Measurements from ENCODE around the gene UTF1.
"Not testable (repeated sequence)": the region's sequence is repeated elsewhere in the genome, so short reads cannot be mapped to it uniquely, and the experiment has no call there.

UTF1 gene

GRCh38 chr10:133219782-133220181 lies 10.2 kb upstream of the UTF1 start:
- no peak for DNase-seq (ENCODE audit: low read depth)
- H3K4me3 ChIP-seq (ENCODE audit: control insufficient read depth, low read depth, low read length): no peak overlapping the region
- TF ChIP-seq CTCF (conservative IDR thresholded peaks at IDR 0.05; ENCODE audit: control insufficient read depth, insufficient read depth, low read depth, low read length): no peak

GRCh38 chr10:133221331-133221730 lies 8.7 kb upstream of the UTF1 start:
- no peak overlapping the region for H3K4me3 ChIP-seq (ENCODE audit: control insufficient read depth, low read depth, low read length)
- no peak for DNase-seq (ENCODE audit: low read depth)
- TF ChIP-seq CTCF (conservative IDR thresholded peaks at IDR 0.05; ENCODE audit: control insufficient read depth, insufficient read depth, low read depth, low read length): no peak

GRCh38 chr10:133221756-133222155 lies 8.3 kb upstream of the UTF1 start:
- DNase-seq (ENCODE audit: low read depth); H3K4me3 ChIP-seq (ENCODE audit: control insufficient read depth, low read depth, low read length): not testable (repeated sequence)

GRCh38 chr10:133224076-133224475 lies 5.9 kb upstream of the UTF1 start:
- TF ChIP-seq CTCF (conservative IDR thresholded peaks at IDR 0.05; ENCODE audit: control insufficient read depth, insufficient read depth, low read depth, low read length): no peak
- no peak overlapping the region for H3K4me3 ChIP-seq (ENCODE audit: control insufficient read depth, low read depth, low read length)
- DNase-seq (ENCODE audit: low read depth): no peak

- no peak for DNase-seq (ENCODE audit: low read depth)
- no peak overlapping the region for H3K4me3 ChIP-seq (ENCODE audit: control insufficient read depth, low read depth, low read length)
Observed at GRCh38 chr10:133224756-133225372, 5.2 kb upstream of the UTF1 start.

GRCh38 chr10:133225707-133226191 lies 4.3 kb upstream of the UTF1 start:
- no peak for TF ChIP-seq CTCF (conservative IDR thresholded peaks at IDR 0.05; ENCODE audit: control insufficient read depth, insufficient read depth, low read depth, low read length)
- no peak overlapping the region for H3K4me3 ChIP-seq (ENCODE audit: control insufficient read depth, low read depth, low read length)
- no peak for DNase-seq (ENCODE audit: low read depth)

More at GRCh38 chr10:133224756-133225372, 5.2 kb upstream of the UTF1 start:
- no peak for TF ChIP-seq CTCF (conservative IDR thresholded peaks at IDR 0.05; ENCODE audit: control insufficient read depth, insufficient read depth, low read depth, low read length)

- TF ChIP-seq CTCF (conservative IDR thresholded peaks at IDR 0.05; ENCODE audit: control insufficient read depth, insufficient read depth, low read depth, low read length): no peak
- no peak for DNase-seq (ENCODE audit: low read depth)
- H3K4me3 ChIP-seq (ENCODE audit: control insufficient read depth, low read depth, low read length): no peak overlapping the region
Observed at GRCh38 chr10:133226251-133226808, 3.7 kb upstream of the UTF1 start.

All from fibroblast of mammary gland (primary cell).